Panc1 (cell line): Measurements from ENCODE around the gene ZFAND3. TPM values are rescaled to one million over a fixed set of nuclear protein-coding genes. Genes with fewer than 3 reads are reported as not detected.

ENCODE experiments used
- ATAC-seq: fragments of 200-7000 bp; cut with Tn5 transposase; 2 replicates; pipeline ENCODE4 v1.9.1; 2020; ENCODE audit warnings: mild to moderate bottlenecking, moderate library complexity
- BruUV-seq: library from RNA; stranded (reverse); fragments of 400-500 nt; replicated peaks from 2 replicates; lab custom pipeline; 2021; lab: Mats Ljungman, UMichigan
- CTCF ChIA-PET: fragments of 300-600 bp; sonication (Branson Sonifier 250); formaldehyde crosslinking; loops from one replicate; lab custom pipeline; 2022; ENCODE audit warnings: antibody characterized with exemption; lab: Charles Lee
- POLR2A ChIA-PET: fragments of 300-600 bp; sonication (Branson Sonifier 250); formaldehyde crosslinking; loops from one replicate; lab custom pipeline; 2022; ENCODE audit warnings: antibody characterized with exemption; lab: Charles Lee
- DNase-seq: peaks from one replicate; pipeline ENCODE4 v3.0.0-alpha.2; 2010; ENCODE audit warnings: low read depth, low spot score
- H3K27ac ChIP-seq: 2 replicates; pipeline ENCODE4 v1.5.1; 2011; ENCODE audit warnings: mild to moderate bottlenecking, low read length, inconsistent platforms
- H3K27me3 ChIP-seq: fragments of 200-500 bp; sonication (Bioruptor generic); 2 replicates; pipeline ENCODE4 v1.6.0; 2014; ENCODE audit warnings: low read length, inconsistent platforms; ENCODE audit not compliant: control insufficient read depth, insufficient read depth
- H3K36me3 ChIP-seq: fragments of 200-500 bp; sonication (Bioruptor generic); 2 replicates; pipeline ENCODE4 v1.5.1; 2014; ENCODE audit warnings: inconsistent platforms, mild to moderate bottlenecking, low read length, moderate library complexity; ENCODE audit not compliant: control insufficient read depth, insufficient read depth
- H3K4me1 ChIP-seq: 2 replicates; pipeline ENCODE4 v1.5.1; 2011; ENCODE audit warnings: inconsistent platforms, mild to moderate bottlenecking, low read length, moderate library complexity; ENCODE audit not compliant: control insufficient read depth, insufficient read depth
- H3K4me3 ChIP-seq, 2 experiments: 2 replicates each; pipeline ENCODE4 v1.5.1; 2011 to 2012; ENCODE audit warnings: low read depth in 2 of 2, low read length in 2 of 2, mild to moderate bottlenecking in 2 of 2, inconsistent platforms in 1 of 2, moderate library complexity in 1 of 2
- H3K9me3 ChIP-seq: fragments of 200-500 bp; sonication (Bioruptor generic); 2 replicates; pipeline ENCODE4 v1.5.1; 2014; ENCODE audit warnings: low read depth, mild to moderate bottlenecking, inconsistent platforms, low read length, moderate library complexity; ENCODE audit not compliant: control insufficient read depth, insufficient read depth
- POLR2AphosphoS5 ChIP-seq: IDR thresholded peaks from 2 replicates; pipeline ENCODE4 v1.6.1; 2012; ENCODE audit warnings: mild to moderate bottlenecking, low read depth, low read length, moderate library complexity
- SIN3A ChIP-seq: IDR thresholded peaks from 2 replicates; pipeline ENCODE4 v1.6.1; 2012; ENCODE audit warnings: low read depth, mild to moderate bottlenecking, low read length, moderate library complexity, borderline replicate concordance; ENCODE audit not compliant: insufficient read depth
- TCF7L2 ChIP-seq: IDR thresholded peaks from 2 replicates; pipeline ENCODE4 v1.6.1; 2011; ENCODE audit warnings: mild to moderate bottlenecking, low read depth, low read length, inconsistent platforms
- in situ Hi-C: cut with HindIII; loops from 2 replicates; pipeline ENCODE4 v1.10.0; 2016; ENCODE audit warnings: low sequenced_read_pairs, low pct_unique_long_range_greater_than_20kb
- intact Hi-C: fragments of 100-400 bp; cut with micrococcal nuclease; formaldehyde crosslinking; loops from one replicate; pipeline ENCODE4 v1.10.0; 2022; ENCODE audit not compliant: unreplicated experiment
- total RNA-seq: library from RNA; stranded (reverse); gene quantifications from one replicate; pipeline ENCODE4 v1.2.1, GENCODE V29; 2021; ENCODE audit not compliant: unreplicated experiment
- TF ChIP-seq, protein P1 (sequence below): fragments of 450-650 bp; IDR thresholded peaks from 2 replicates; pipeline ENCODE4 v1.5.1; 2017; ENCODE audit warnings: mild to moderate bottlenecking
- TF ChIP-seq, protein P2 (sequence below), 2 experiments: IDR thresholded peaks; 2 replicates each; pipeline ENCODE4 v1.6.1; 2011 to 2012; ENCODE audit warnings: low read depth in 2 of 2, control low read depth in 1 of 2, low read length in 1 of 2, mild to moderate bottlenecking in 1 of 2, moderate library complexity in 1 of 2; ENCODE audit not compliant: insufficient read depth in 1 of 2

ZFAND3 gene
- total RNA-seq, 1 experiment from 2014 or later = 95.9 TPM

DNA sequence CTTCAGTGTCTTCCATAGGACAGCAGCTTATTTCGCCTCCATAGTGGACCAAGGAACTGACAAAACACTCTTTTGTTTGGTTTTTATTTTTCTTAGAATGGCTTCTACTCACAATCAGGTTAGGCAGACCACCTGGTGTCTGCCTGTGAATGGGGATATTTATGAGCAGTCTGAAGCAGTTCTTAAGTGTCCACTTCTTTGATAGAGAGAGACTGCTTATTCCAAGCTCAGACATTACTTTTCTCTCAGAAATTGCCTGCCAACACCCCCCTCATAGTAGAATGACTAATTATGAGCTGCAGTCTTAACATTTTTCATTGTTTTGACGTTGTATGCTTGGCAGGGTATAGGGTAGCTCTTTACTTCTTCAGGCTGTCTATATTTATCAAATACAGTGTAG, 174.7 kb downstream of the ZFAND3 start:
- ATAC-seq (no peak), DNase-seq (no peak)
- TF ChIP-seq, protein P1, sequence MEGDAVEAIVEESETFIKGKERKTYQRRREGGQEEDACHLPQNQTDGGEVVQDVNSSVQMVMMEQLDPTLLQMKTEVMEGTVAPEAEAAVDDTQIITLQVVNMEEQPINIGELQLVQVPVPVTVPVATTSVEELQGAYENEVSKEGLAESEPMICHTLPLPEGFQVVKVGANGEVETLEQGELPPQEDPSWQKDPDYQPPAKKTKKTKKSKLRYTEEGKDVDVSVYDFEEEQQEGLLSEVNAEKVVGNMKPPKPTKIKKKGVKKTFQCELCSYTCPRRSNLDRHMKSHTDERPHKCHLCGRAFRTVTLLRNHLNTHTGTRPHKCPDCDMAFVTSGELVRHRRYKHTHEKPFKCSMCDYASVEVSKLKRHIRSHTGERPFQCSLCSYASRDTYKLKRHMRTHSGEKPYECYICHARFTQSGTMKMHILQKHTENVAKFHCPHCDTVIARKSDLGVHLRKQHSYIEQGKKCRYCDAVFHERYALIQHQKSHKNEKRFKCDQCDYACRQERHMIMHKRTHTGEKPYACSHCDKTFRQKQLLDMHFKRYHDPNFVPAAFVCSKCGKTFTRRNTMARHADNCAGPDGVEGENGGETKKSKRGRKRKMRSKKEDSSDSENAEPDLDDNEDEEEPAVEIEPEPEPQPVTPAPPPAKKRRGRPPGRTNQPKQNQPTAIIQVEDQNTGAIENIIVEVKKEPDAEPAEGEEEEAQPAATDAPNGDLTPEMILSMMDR = no peak
- TF ChIP-seq, protein P2, sequence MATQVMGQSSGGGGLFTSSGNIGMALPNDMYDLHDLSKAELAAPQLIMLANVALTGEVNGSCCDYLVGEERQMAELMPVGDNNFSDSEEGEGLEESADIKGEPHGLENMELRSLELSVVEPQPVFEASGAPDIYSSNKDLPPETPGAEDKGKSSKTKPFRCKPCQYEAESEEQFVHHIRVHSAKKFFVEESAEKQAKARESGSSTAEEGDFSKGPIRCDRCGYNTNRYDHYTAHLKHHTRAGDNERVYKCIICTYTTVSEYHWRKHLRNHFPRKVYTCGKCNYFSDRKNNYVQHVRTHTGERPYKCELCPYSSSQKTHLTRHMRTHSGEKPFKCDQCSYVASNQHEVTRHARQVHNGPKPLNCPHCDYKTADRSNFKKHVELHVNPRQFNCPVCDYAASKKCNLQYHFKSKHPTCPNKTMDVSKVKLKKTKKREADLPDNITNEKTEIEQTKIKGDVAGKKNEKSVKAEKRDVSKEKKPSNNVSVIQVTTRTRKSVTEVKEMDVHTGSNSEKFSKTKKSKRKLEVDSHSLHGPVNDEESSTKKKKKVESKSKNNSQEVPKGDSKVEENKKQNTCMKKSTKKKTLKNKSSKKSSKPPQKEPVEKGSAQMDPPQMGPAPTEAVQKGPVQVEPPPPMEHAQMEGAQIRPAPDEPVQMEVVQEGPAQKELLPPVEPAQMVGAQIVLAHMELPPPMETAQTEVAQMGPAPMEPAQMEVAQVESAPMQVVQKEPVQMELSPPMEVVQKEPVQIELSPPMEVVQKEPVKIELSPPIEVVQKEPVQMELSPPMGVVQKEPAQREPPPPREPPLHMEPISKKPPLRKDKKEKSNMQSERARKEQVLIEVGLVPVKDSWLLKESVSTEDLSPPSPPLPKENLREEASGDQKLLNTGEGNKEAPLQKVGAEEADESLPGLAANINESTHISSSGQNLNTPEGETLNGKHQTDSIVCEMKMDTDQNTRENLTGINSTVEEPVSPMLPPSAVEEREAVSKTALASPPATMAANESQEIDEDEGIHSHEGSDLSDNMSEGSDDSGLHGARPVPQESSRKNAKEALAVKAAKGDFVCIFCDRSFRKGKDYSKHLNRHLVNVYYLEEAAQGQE (IDR thresholded peaks at IDR 0.05; ENCODE audit: insufficient read depth in 1 of 2, low read depth in 2 of 2, low read length in 1 of 2) = no peak
- TF ChIP-seq TCF7L2 (no peak), SIN3A (no peak), POLR2AphosphoS5 (no peak)
- intact Hi-C loops = no loop called here
- ChIA-PET CTCF (interaction anchor here (0.6 kb wide), 1 partner anchor 186 kb away, joined by 3 read pairs; no protein-coding TSS in a partner anchor), POLR2A (interaction anchor here (0.6 kb wide), 1 partner anchor 220 kb away, joined by 3 read pairs; no protein-coding TSS in a partner anchor)
- in situ Hi-C loops = no loop called here
- Histone ChIP-seq H3K9me3 (no peaks in the 10 kb centered on the region), H3K36me3 (no peaks in the 10 kb centered on the region), H3K4me3 (no peak overlapping the region), H3K27me3 (no peaks in the 10 kb centered on the region), H3K27ac (no peak overlapping the region), H3K4me1 (peaks cover 16% of the 10 kb centered on the region)
- no TSS peak for BruUV-seq

DNA sequence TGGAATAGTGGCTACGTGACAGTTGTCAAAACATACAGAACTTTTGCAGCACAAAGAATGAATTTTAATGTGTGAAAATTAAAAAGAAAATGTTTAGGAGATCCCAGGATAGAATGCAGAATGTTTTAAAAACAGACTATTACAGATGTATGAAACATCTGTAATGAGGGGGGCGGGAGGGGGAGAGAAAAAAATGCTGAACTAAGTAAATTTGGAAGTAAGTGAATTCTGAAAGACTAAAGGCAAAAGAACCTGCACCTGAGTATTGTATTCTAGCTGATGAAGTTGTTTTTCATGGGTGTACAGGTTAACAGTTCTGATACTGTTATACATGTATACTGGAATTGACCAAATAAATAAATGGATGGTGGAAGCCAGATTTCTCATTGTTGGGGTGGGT, 178.8 kb downstream of the ZFAND3 start:
- CTCF ChIA-PET = no interaction called here

More for the DNA sequence above, 178.8 kb downstream of the ZFAND3 start:
- TF ChIP-seq, protein P1 = no peak
- no peak for DNase-seq
- Histone ChIP-seq H3K36me3 (no peaks in the 10 kb centered on the region), H3K27ac (no peak overlapping the region), H3K4me3 (no peak overlapping the region), H3K27me3 (no peaks in the 10 kb centered on the region), H3K4me1 (0 out of 2 replicates have a peak, but pooled peaks cover 3% of the 10 kb centered on the region), H3K9me3 (no peaks in the 10 kb centered on the region)
- ATAC-seq = no peak
- POLR2A ChIA-PET = no interaction called here
- intact Hi-C loops = no loop called here
- no TSS peak for BruUV-seq
- in situ Hi-C loops = no loop called here
